Choroid plexus epithelial cell (primary cell): ENCODE measurements around the gene ALDH3B2.

ENCODE experiments used
- DNase-seq: peaks from one replicate; pipeline ENCODE4 v3.0.0-alpha.2; 2010; ENCODE audit warnings: low read depth
- H3K4me3 ChIP-seq: 2 replicates; pipeline ENCODE4 v1.5.1; 2011; ENCODE audit warnings: low read depth, mild to moderate bottlenecking, control low read depth, low read length, moderate library complexity
- CTCF ChIP-seq: conservative IDR thresholded peaks from 2 replicates; pipeline ENCODE4 v1.5.1; 2011; ENCODE audit warnings: low read depth, mild to moderate bottlenecking, control low read depth, inconsistent platforms, low read length, moderate library complexity

The ALDH3B2 gene

GRCh38 chr11:67654225-67654624 is 20.2 kb downstream of the ALDH3B2 start:
- no peak for TF ChIP-seq CTCF
- H3K4me3 ChIP-seq = no peak overlapping the region
- no peak for DNase-seq

GRCh38 chr11:67652965-67653845 is 21.2 kb downstream of the ALDH3B2 start:
- DNase-seq = no peak
- TF ChIP-seq CTCF = no peak
- no peak overlapping the region for H3K4me3 ChIP-seq

- no peak for DNase-seq
- no peak for TF ChIP-seq CTCF
- no peak overlapping the region for H3K4me3 ChIP-seq
Measured at GRCh38 chr11:67651976-67652781, 22.2 kb downstream of the ALDH3B2 start.

GRCh38 chr11:67649634-67650510 is 24.6 kb downstream of the ALDH3B2 start:
- TF ChIP-seq CTCF = no peak
- DNase-seq = no peak
- no peak overlapping the region for H3K4me3 ChIP-seq

GRCh38 chr11:67648796-67649613 is 25.4 kb downstream of the ALDH3B2 start:
- no peak for DNase-seq
- no peak for TF ChIP-seq CTCF
- no peak overlapping the region for H3K4me3 ChIP-seq
